ENCODE results near the gene DDX1.
A peak's percentile ranks its signal among the peaks of the same experiment; 100 is the strongest.

DDX1 gene

DNA sequence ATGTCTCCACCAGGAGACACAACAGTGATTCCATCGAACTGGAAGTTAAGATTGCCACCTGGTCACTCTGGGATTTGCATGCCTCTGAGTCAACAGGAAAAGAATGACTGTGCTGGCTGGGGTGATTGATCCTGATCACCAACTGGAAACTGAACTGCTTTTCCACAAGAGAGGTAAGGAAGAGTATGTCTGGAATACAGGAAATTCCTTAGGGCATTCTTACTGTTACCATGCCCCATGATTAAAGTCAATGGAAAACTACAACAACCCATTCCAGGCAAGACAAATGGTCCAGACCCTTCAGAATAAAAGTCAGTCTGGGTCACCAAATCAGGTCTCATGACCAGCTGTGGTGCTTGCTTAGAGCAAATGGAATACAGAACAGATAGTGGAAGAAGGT, 12.0 kb upstream of the DDX1 start:
- no peak overlapping the region for H3K27ac ChIP-seq
- TF ChIP-seq CTCF (conservative IDR thresholded peaks at IDR 0.05): no peak

DNA sequence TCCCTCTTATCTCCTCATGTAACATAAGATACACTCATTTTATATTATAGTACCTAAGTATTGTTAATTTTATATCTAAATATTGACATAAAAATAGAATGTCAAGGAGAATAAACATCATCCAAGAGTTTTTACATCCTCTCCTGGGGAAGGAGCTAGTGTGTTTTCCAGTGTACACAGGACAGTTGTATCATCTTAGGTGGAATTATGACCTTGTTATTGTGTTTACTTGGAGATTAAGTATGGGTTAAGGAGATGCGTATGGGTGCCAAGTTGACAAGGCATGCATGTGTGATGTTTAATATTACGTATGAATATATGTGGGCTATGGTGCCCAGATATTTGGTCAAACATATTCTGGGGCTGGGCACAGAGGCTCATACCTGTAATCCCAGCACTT, 11.2 kb upstream of the DDX1 start:
- no peak overlapping the region for H3K27ac ChIP-seq
- TF ChIP-seq CTCF (conservative IDR thresholded peaks at IDR 0.05): no peak

GRCh38 chr2:15582710-15583357, 8.8 kb upstream of the DDX1 start:
- TF ChIP-seq CTCF (conservative IDR thresholded peaks at IDR 0.05): no peak
- H3K27ac ChIP-seq: no peak overlapping the region

GRCh38 chr2:15583826-15584225, 7.8 kb upstream of the DDX1 start:
- TF ChIP-seq CTCF (conservative IDR thresholded peaks at IDR 0.05): no peak
- H3K27ac ChIP-seq: no peak overlapping the region

DNA sequence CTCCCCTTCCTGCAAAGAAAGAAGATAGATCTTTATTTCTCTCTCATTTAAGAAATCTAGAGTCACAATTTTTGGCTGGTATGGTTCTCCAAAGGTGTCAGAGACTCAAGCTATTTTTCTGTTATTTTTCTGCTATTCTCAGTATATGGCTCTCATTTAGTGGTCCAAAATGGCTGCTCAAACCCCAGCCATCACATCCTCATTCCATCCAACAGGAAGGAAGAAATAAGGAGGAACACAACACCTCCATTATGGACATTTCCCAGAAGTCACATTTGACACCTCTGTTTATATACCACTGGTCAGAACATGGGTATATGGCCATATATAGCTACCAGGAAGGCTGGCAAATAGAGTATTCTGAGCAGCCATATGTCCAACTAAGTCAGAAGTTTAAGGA, 7.4 kb upstream of the DDX1 start:
- H3K27ac ChIP-seq: no peak overlapping the region
- TF ChIP-seq CTCF (conservative IDR thresholded peaks at IDR 0.05): no peak

DNA sequence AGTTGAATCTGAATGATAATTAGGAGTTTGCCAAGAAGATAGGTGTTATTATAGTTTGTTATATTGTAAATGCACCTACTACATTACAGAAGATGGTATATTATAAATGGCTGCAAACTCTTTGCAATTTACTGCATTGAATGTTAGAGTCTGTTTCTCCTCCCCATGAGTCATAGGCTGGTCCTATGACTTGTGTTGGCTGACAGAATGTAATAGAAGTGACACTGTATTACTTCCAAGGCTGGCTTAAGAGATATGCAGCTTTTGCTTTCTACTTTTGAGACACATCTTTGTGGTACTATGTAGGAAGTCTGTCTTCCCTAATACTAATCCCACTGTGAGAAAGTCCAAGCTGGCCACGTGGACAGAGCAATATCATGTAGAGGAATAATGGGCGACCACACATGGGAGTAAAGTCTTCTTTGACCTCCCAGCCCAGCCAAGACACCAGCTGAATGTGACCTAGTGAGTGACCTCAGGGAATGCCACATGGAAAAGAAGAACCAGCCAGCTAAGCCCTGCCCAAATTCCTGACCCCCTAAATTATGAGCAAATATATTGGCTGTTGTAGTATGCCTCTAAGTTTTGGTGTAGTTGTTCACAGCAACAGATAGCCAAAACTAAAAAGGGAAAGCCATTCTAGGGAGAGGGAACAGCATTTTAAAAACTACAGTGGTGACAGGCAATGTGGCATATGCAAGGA, 6.8 kb upstream of the DDX1 start:
- no peak overlapping the region for H3K27ac ChIP-seq
- no peak for TF ChIP-seq CTCF (conservative IDR thresholded peaks at IDR 0.05)

- H3K27ac ChIP-seq: no peak overlapping the region
- peak; percentile 83 for TF ChIP-seq CTCF (conservative IDR thresholded peaks at IDR 0.05)
Observed at GRCh38 chr2:15588329-15588919, 3.2 kb upstream of the DDX1 start.

Data from VCaP (cell line).